OCI-LY3 (cell line): ENCODE measurements around the gene EGR2.

Experiments
- CTCF ChIP-seq: fragments of 200-600, 300-600 bp; sonication (generic); IDR thresholded peaks from 2 replicates; pipeline ENCODE4 v1.5.1; 2014; ENCODE audit warnings: antibody characterized with exemption, low read length, low read depth
- EZH2phosphoT487 ChIP-seq: fragments of 200-600 bp; shearing (Covaris generic); IDR thresholded peaks from 2 replicates; pipeline ENCODE4 v1.6.1; 2018; ENCODE audit warnings: antibody characterized with exemption, mixed run types, low read depth

- TF ChIP-seq CTCF (no peak), EZH2phosphoT487 (no peak)
Measured at GRCh38 chr10:62801871-62802270, 14.3 kb downstream of the EGR2 start.
